Measurements from ENCODE around the gene MAS1. TPM values are rescaled to one million over a fixed set of nuclear protein-coding genes. Genes with fewer than 3 reads are reported as not detected.

The MAS1 gene
- total RNA-seq, 2 donors from 2014 or later: not detected

GRCh38 chr6:159926542-159927203 is 35.9 kb downstream of the MAS1 start:
- intact Hi-C loops (cut with DNase I): no loop called here
- no peaks in the 10 kb centered on the region for H3K27me3 ChIP-seq
- no peak overlapping the region for H3K4me3 ChIP-seq
- TF ChIP-seq CTCF (IDR thresholded peaks at IDR 0.05) (no peak), POLR2A (IDR thresholded peaks at IDR 0.05) (no peak)
- no peak overlapping the region for H3K27ac ChIP-seq
- no peaks in the 10 kb centered on the region for H3K36me3 ChIP-seq (replicated peaks in 1 of 2; ENCODE audit: insufficient read depth in 1 of 2, low read depth in 2 of 2)
- DNase-seq (no peak), ATAC-seq (peak; percentile 49)
- H3K4me1 ChIP-seq: peaks cover 17% of the 10 kb centered on the region
- no peaks in the 10 kb centered on the region for H3K9me3 ChIP-seq
- 54 to 73% methylated on average over 5 of the region's 5 CpGs for WGBS, 2 donors

- DNase-seq (peak; percentile 47 to 63 (median 58)), ATAC-seq (peak; percentile 36)
- no peaks in the 10 kb centered on the region for H3K27me3 ChIP-seq
- peak overlapping the region in 1 of 4 donors; percentile 22 for H3K27ac ChIP-seq
- no peaks in the 10 kb centered on the region for H3K9me3 ChIP-seq
- intact Hi-C loops (cut with DNase I): no loop called here
- H3K36me3 ChIP-seq (replicated peaks in 1 of 2; ENCODE audit: insufficient read depth in 1 of 2, low read depth in 2 of 2): no peaks in the 10 kb centered on the region
- 17 to 22% methylated on average over 8 of the region's 8 CpGs for WGBS, 2 donors
- no peak overlapping the region for H3K4me3 ChIP-seq
- TF ChIP-seq CTCF (IDR thresholded peaks at IDR 0.05): no peak
- H3K4me1 ChIP-seq: peaks cover 25% of the 10 kb centered on the region
These were observed 39.0 kb downstream of the MAS1 start for GRCh38 chr6:159929819-159930218.

GRCh38 chr6:159931112-159931511 is 40.3 kb downstream of the MAS1 start:
- intact Hi-C loops (cut with DNase I): no loop called here
- no peaks in the 10 kb centered on the region for H3K27me3 ChIP-seq
- 77 to 80% methylated on average over 3 of the region's 3 CpGs for WGBS, 2 donors
- TF ChIP-seq POLR2A (IDR thresholded peaks at IDR 0.05) (no peak), CTCF (IDR thresholded peaks at IDR 0.05) (no peak)
- H3K9me3 ChIP-seq: no peaks in the 10 kb centered on the region
- peaks cover 31% of the 10 kb centered on the region for H3K4me1 ChIP-seq
- DNase-seq (no peak), ATAC-seq (no peak)
- H3K36me3 ChIP-seq (replicated peaks in 1 of 2; ENCODE audit: insufficient read depth in 1 of 2, low read depth in 2 of 2): no peaks in the 10 kb centered on the region
- no peak overlapping the region for H3K4me3 ChIP-seq
- H3K27ac ChIP-seq: no peak overlapping the region

GRCh38 chr6:159931846-159932245 is 41.1 kb downstream of the MAS1 start:
- ATAC-seq: no peak
- Histone ChIP-seq H3K36me3 (replicated peaks in 1 of 2; ENCODE audit: insufficient read depth in 1 of 2, low read depth in 2 of 2) (no peaks in the 10 kb centered on the region), H3K4me1 (peaks cover 27% of the 10 kb centered on the region), H3K27me3 (no peaks in the 10 kb centered on the region), H3K27ac (no peak overlapping the region), H3K9me3 (no peaks in the 10 kb centered on the region), H3K4me3 (no peak overlapping the region)
- no peak for DNase-seq
- TF ChIP-seq POLR2A (IDR thresholded peaks at IDR 0.05): no peak
- intact Hi-C loops (cut with DNase I): no loop called here
- WGBS, 2 donors: 80 to 82% methylated on average over 4 of the region's 4 CpGs

GRCh38 chr6:159933077-159933476 is 42.3 kb downstream of the MAS1 start:
- 91 to 92% methylated on average over 1 of the region's 1 CpG for WGBS, 2 donors
- DNase-seq (no peak), ATAC-seq (no peak)
- H3K4me1 ChIP-seq: peaks cover 24% of the 10 kb centered on the region
- no peak for TF ChIP-seq CTCF (IDR thresholded peaks at IDR 0.05)
- no peak for TF ChIP-seq POLR2A (IDR thresholded peaks at IDR 0.05)
- no peak overlapping the region for H3K27ac ChIP-seq
- no peaks in the 10 kb centered on the region for H3K36me3 ChIP-seq (replicated peaks in 1 of 2; ENCODE audit: insufficient read depth in 1 of 2, low read depth in 2 of 2)
- H3K4me3 ChIP-seq: no peak overlapping the region
- H3K9me3 ChIP-seq: no peaks in the 10 kb centered on the region
- H3K27me3 ChIP-seq: no peaks in the 10 kb centered on the region
- intact Hi-C loops (cut with DNase I): no loop called here

Measured in body of pancreas (tissue), 4 donors.